ENCODE data around the gene FAM240B.

The FAM240B gene

GRCh38 chr9:38732885-38733284 lies 13.0 kb upstream of the FAM240B start:
- DNase-seq (ENCODE audit: low read depth): no peak
- no peak for TF ChIP-seq CTCF (IDR thresholded peaks at IDR 0.05; ENCODE audit: control insufficient read depth, insufficient read depth, low read depth, low read length, missing control alignments)
- H3K4me3 ChIP-seq (ENCODE audit: control insufficient read depth, low read depth, low read length): no peak overlapping the region

GRCh38 chr9:38727497-38728001 lies 7.6 kb upstream of the FAM240B start:
- no peak overlapping the region for H3K4me3 ChIP-seq (ENCODE audit: control insufficient read depth, low read depth, low read length)
- no peak for DNase-seq (ENCODE audit: low read depth)
- no peak for TF ChIP-seq CTCF (IDR thresholded peaks at IDR 0.05; ENCODE audit: control insufficient read depth, insufficient read depth, low read depth, low read length, missing control alignments)

GRCh38 chr9:38724754-38725153 lies 4.8 kb upstream of the FAM240B start:
- no peak for DNase-seq (ENCODE audit: low read depth)

GRCh38 chr9:38718148-38718547 lies 1.8 kb downstream of the FAM240B start:
- DNase-seq (ENCODE audit: low read depth): no peak
- H3K4me3 ChIP-seq (ENCODE audit: control insufficient read depth, low read depth, low read length): no peak overlapping the region
- no peak for TF ChIP-seq CTCF (IDR thresholded peaks at IDR 0.05; ENCODE audit: control insufficient read depth, insufficient read depth, low read depth, low read length, missing control alignments)

More at GRCh38 chr9:38724754-38725153, 4.8 kb upstream of the FAM240B start:
- no peak for TF ChIP-seq CTCF (IDR thresholded peaks at IDR 0.05; ENCODE audit: control insufficient read depth, insufficient read depth, low read depth, low read length, missing control alignments)
- no peak overlapping the region for H3K4me3 ChIP-seq (ENCODE audit: control insufficient read depth, low read depth, low read length)

- no peak overlapping the region for H3K4me3 ChIP-seq (ENCODE audit: control insufficient read depth, low read depth, low read length)
- no peak for DNase-seq (ENCODE audit: low read depth)
- TF ChIP-seq CTCF (IDR thresholded peaks at IDR 0.05; ENCODE audit: control insufficient read depth, insufficient read depth, low read depth, low read length, missing control alignments): no peak
These were observed 4.2 kb downstream of the FAM240B start for GRCh38 chr9:38715684-38716083.

- no peak overlapping the region for H3K4me3 ChIP-seq (ENCODE audit: control insufficient read depth, low read depth, low read length)
- no peak for TF ChIP-seq CTCF (IDR thresholded peaks at IDR 0.05; ENCODE audit: control insufficient read depth, insufficient read depth, low read depth, low read length, missing control alignments)
- DNase-seq (ENCODE audit: low read depth): peak; percentile 43
These were observed 6.5 kb downstream of the FAM240B start for GRCh38 chr9:38713426-38713825.

- no peak for DNase-seq (ENCODE audit: low read depth)
- H3K4me3 ChIP-seq (ENCODE audit: control insufficient read depth, low read depth, low read length): no peak overlapping the region
- TF ChIP-seq CTCF (IDR thresholded peaks at IDR 0.05; ENCODE audit: control insufficient read depth, insufficient read depth, low read depth, low read length, missing control alignments): no peak
These were observed 11.2 kb downstream of the FAM240B start for GRCh38 chr9:38708759-38709158.
